Thyroid gland (tissue), 4 donors: ENCODE data around the gene TRUB1.

Experiments
- CTCF ChIP-seq, 6 experiments: fragments of 200-600 bp in 3 of 6; fragments of 450-650 bp in 3 of 6; sonication (generic) in 3 of 6; IDR thresholded peaks; one replicate each; pipeline ENCODE4 v1.5.1; 2016 to 2019; ENCODE audit warnings: antibody characterized with exemption in 6 of 6, mild to moderate bottlenecking in 2 of 6, inconsistent platforms in 1 of 6, moderate library complexity in 1 of 6
- POLR2A ChIP-seq, 2 donors: fragments of 450-650 bp; IDR thresholded peaks; one replicate each; pipeline ENCODE4 v1.6.1; 2017; ENCODE audit warnings: antibody characterized with exemption in 2 of 2, mild to moderate bottlenecking in 2 of 2, moderate library complexity in 1 of 2

GRCh38 chr10:114957673-114958072 is 19.7 kb downstream of the TRUB1 start:
- no peak for TF ChIP-seq CTCF (IDR thresholded peaks at IDR 0.05)
- TF ChIP-seq POLR2A (IDR thresholded peaks at IDR 0.05), result no peak
